NCI-H526 (cell line): ENCODE measurements around the gene PARN.

ENCODE experiments used
- DNase-seq, 2 experiments: peaks; one replicate each; lab custom pipeline; 2025; lab: John Stamatoyannopoulos, UW

The PARN gene

GRCh38 chr16:14529010-14529669 lies 100.9 kb downstream of the PARN start:
- DNase-seq: peak; percentile 74 to 88

DNA sequence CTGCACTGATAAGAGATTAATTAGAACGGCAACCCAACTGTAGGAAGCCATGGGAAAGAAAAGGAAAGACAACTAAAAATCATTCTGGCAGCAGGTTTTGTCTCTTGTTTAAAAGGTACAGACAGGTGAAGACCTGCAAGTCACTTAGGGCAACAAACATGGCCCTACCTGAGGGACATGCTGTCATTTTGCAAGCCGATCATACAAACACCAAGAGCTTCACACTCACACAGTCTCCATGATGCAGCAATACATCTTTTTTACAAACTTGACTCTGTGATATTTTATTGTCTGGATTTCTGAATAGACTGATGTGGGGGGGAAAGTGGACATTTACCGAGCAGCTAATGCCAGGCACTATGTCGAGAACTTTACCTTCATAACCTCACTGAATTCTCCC lies 101.8 kb downstream of the PARN start:
- DNase-seq: no peak

DNA sequence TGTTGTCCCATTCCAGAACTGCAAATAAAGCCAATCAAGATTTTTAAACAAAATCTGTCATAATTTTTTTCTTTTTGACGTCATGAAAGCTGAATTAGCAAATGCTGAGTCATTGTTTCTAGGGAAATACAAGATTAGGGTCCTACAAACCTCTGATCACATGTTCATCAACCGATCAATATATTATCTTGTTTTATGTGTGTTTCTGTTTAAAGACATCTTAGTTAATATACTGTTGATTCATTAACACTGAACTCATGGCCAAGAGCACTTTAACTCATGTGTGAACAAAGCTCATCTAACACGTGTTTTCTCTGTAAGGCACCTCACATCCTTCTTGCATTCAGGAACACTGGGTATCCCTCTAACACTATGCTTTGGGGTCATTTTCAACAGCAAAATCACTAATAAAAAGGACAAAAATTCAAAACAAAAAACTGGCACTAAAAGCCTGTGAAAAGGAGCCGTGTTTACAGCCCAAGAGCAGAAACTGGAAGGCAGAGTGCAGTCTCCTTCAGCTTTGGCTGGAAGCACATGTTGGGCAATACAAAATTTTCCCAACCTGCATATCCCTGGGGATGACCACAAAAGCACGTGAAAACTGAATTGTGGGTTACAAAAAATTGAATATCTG lies 102.5 kb downstream of the PARN start:
- DNase-seq: no peak

DNA sequence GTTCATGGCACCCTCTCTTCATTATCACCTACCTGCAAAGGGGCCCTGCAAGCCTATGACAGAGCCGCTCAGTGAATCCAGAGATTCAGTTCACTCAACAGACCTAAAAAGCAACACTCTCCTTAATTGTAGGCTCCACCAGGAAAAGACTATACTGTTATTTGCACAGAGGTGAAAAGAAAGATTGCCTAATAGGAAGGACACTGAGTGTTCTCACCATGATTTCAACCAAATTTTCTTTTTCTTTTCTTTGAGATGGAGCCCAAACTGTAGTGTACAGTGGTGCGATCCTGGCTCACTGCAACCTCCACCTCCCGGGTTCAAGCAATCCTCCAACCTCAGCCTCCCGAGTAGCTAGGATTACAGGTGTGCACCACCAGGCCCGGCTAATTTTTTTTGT lies 104.5 kb downstream of the PARN start:
- DNase-seq: no peak

GRCh38 chr16:14524979-14525378 lies 105.1 kb downstream of the PARN start:
- DNase-seq: no peak

DNA sequence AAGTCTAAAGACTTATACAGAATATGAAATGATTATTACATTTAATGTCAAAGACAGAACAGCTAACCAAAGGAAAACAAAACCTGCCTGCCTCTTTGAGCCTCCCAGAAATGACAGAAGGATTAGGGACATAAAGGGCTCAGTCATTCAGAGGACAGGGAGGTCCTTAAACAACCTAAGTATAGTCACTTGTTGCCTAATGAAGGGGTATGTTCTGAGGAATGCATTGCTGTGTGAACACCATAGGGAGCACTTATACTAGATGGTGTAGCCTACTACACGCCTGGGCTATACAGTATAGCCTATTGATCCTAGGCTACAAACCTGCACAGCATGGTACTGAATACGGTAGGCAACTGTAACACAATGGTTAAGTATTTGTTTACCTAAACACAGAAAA lies 106.4 kb downstream of the PARN start:
- DNase-seq: no peak

DNA sequence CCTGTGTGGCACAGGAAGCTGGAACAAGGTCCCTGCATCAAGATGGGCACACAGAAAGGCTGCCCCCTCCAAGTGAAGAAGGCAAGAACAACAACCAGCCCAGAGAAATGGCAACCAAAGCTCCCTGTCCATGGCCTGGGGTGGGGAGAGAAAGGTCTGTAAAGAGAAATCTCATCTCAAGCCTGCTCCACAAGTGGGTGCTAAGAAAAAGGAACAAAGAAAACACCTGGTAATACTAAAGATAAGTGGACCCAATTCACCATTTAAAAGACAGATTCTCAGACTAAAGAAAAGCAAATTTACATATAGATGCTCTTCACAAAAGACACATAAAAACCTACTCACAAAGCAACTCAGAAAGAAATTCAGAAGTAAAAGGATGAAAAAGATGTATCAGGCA lies 107.4 kb downstream of the PARN start:
- no peak for DNase-seq

- DNase-seq: no peak
These were observed 109.3 kb downstream of the PARN start for GRCh38 chr16:14520753-14521152.

- DNase-seq: no peak
These were observed 115.1 kb downstream of the PARN start for GRCh38 chr16:14514967-14515366.

DNA sequence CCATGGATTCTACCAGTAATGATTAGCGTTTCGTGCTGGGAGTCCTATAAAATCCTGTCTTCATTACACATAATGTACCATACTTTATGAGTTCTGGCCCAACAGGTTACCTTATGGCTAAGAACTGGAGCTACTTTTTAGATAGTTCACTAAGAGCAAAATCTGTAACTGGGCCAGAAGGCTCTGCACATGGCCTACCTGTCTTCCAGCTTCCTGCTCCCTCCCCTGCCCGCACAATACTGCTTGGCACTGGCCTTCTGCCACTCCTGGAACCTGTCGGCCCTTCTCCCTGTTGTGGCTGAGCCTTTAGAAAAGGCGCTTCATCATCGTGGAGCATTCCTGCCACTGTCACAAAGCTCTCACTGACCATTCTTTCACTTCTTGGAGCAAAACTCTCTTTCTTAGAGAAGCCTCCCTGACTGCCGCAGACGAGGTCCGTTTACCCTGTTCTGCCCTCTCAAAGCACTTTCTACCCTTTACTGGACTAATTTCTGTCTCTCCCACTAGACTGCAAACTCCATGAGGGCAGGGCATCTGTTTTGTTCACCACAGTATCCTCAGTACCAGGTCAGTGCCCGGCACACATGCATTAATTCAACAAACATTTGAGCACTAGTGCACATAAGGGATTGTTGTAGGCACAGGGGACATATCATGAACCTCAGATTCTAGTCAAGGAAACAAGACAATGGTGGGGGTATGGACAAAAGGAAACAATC lies 116.5 kb downstream of the PARN start:
- DNase-seq: no peak

DNA sequence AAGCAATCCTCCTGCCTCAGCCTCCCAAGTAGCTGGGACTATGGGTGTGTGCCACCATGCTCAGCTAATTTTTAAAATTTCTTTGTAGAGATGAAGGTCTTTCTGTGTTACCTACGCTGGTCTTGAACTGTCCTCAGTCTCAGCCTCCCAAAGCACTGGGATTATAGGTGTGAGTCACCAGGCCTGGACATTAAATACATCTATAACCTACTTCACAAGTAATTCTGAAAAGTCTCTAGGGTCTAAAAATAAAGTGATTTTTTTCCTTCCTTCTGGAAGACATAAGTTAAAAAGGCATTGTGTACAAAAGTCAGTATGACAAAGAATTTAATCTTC lies 118.3 kb downstream of the PARN start:
- DNase-seq: no peak

DNA sequence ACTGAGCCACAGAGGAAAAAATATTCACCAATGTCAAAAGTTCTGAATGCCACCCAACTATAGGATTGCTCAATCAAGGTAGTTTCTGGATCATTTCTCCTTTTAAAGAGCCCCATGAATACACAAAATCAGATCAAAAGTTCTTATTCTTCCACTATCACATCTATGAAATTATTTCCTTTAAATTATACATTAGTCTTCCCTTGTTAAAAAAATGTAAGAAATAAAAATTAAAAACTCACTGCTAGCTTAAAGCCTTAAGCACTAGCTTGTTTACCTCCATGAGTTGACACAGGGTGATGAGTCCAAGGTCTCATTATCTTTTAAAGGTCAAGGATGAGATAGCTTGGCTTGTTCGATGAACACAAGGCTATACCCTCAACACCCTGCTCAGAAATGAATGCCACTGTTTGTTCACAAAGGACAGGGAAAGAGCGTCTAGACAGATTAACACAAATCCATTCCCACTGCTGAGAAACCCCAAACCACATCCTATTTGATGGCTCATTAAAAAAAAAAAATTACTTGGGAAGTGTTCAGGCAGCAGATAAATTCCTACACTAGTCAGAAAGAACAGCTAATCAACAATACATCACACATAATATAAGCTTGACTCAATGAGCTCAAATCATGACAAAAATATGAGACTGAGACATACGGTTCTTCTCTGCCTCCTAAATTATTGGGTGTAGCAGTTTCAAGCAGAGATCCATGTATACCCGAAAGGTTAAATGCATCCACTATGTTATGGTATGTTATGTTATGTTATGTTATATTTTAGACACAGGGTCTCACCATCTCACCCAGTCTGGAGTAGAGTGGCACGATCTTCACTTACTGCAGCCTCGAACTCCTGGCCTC lies 118.9 kb downstream of the PARN start:
- DNase-seq: no peak

DNA sequence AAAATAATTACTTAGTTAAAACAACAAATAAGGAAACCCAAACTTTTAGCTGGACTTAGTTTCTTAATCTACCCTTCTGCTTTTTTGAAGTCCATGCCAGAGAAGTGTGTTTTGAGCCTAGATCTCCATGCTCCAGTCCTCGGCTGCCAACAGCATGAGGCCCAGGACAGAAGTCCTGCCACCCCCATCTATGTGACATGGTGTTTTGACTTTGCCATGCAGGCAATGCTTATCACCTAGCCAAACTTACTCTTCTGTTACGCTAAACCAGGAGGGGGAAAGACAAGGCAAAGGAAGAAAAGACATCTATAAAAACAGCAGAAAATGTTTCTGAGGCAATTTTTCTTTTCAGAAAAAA lies 119.5 kb downstream of the PARN start:
- DNase-seq: no peak

DNA sequence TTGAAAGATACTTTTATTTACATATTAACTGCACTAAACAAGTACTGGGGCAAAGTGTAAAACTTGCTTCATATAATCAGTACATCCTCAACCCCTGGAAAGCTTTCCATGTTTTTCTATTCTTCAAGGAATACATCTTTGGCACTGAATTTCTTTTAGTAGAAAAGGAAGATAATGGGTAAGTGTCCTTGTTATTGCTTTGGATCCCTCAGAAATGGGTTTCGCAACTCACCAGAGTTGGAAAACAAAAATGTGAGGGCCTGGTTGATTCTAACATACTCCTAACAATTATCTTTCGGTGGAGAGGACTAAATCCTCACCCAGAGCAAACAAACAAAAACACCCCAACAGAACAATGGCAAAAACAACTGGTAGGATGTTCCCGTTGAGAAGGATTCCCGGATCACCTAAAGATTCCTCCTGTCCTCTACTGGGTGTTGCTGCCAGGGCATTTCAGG lies 120.4 kb downstream of the PARN start:
- no peak for DNase-seq

- DNase-seq: no peak
These were observed 121.0 kb downstream of the PARN start for GRCh38 chr16:14509055-14509454.

GRCh38 chr16:14505846-14506245 lies 124.2 kb downstream of the PARN start:
- DNase-seq: no peak

- no peak for DNase-seq
These were observed 126.9 kb downstream of the PARN start for GRCh38 chr16:14502932-14503741.

DNA sequence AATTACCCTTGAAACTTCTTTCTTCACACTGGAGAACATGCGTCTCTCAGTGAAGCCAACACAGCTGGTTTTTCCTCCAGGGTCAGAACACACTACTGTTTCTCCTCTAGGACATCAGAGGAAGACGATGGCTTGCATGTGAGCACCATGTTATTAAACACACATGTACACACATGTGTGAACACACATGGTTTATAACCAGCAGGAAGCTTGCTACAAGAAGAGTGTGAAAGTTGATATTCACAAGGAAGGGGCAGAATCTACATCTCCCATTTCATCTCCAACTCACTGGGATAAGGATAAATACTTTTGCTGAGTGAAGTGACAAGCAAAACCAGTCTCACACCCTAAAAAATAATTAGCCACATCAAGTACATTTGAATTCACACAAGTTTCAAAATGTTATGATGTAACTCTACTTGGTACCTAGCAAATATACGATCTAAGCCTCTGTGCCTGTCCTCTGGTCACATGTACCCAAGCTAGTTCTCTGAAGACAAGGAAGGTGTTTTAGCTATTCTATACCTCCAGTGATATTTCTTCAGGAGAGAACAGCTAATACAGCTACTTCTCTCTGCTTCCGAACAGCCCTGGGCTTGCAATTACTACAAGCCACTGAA lies 127.7 kb downstream of the PARN start:
- no peak for DNase-seq

GRCh38 chr16:14501331-14502255 lies 128.5 kb downstream of the PARN start:
- DNase-seq: no peak

GRCh38 chr16:14500791-14501190 lies 129.3 kb downstream of the PARN start:
- no peak for DNase-seq
